Endothelial cell of umbilical vein (primary cell): ENCODE measurements around the gene PTAR1. TPM values are rescaled to one million over a fixed set of nuclear protein-coding genes. Genes with fewer than 3 reads are reported as not detected.

Source experiments
- BruUV-seq: library from RNA; stranded (reverse); fragments of 400-500 nt; replicated peaks from 2 replicates; lab custom pipeline; 2021; lab: Mats Ljungman, UMichigan
- CTCF ChIA-PET: fragments of 300-600, 350-600 bp; sonication (Branson Sonifier 250); formaldehyde crosslinking; loops from one replicate; lab custom pipeline; 2021; ENCODE audit warnings: antibody characterized with exemption, inconsistent platforms; lab: Charles Lee
- POLR2A ChIA-PET: fragments of 300-600, 350-600 bp; sonication (Branson Sonifier 250); formaldehyde crosslinking; loops from one replicate; lab custom pipeline; 2021; ENCODE audit warnings: antibody characterized with exemption, inconsistent platforms; lab: Charles Lee
- DNase-seq: peaks from one replicate; pipeline ENCODE4 v3.0.0-alpha.2; 2011; ENCODE audit warnings: low read depth, low spot score
- FAIRE-seq: peaks from 2 replicates; lab custom pipeline; 2011; peaks lifted over from hg19 to GRCh38; lab: Jason Lieb, UNC
- H2AFZ ChIP-seq: 2 replicates; pipeline ENCODE4 v1.6.0; 2012; ENCODE audit warnings: low read depth, low read length, control low read depth, inconsistent platforms
- H3K27ac ChIP-seq: 2 replicates; pipeline ENCODE4 v1.5.1; 2011; ENCODE audit warnings: low read depth, mild to moderate bottlenecking, control low read depth, low read length, moderate library complexity; ENCODE audit not compliant: insufficient read depth
- H3K27me3 ChIP-seq, 2 experiments: 2 replicates each; pipeline versions ENCODE4 v1.6.0 to v1.6.1; 2011; ENCODE audit warnings: low read length in 2 of 2, mixed read lengths in 1 of 2; ENCODE audit not compliant: control insufficient read depth in 2 of 2, insufficient read depth in 2 of 2
- H3K36me3 ChIP-seq, 2 experiments: 2 replicates in 1 of 2; 3 replicates in 1 of 2; pipeline ENCODE4 v1.5.1; 2011; ENCODE audit warnings: low read length in 2 of 2, mild to moderate bottlenecking in 1 of 2, moderate library complexity in 1 of 2; ENCODE audit not compliant: control insufficient read depth in 2 of 2, insufficient read depth in 2 of 2; ENCODE audit errors: extremely low read depth in 1 of 2
- H3K4me1 ChIP-seq: 3 replicates; pipeline ENCODE4 v1.5.1; 2011; ENCODE audit warnings: mild to moderate bottlenecking, low read length; ENCODE audit not compliant: control insufficient read depth, insufficient read depth; ENCODE audit errors: extremely low read depth
- H3K4me2 ChIP-seq: 2 replicates; pipeline ENCODE4 v1.6.1; 2011; ENCODE audit warnings: low read length, control low read depth, mixed read lengths; ENCODE audit not compliant: insufficient read depth
- H3K4me3 ChIP-seq, 3 experiments: fragments of 200-600 bp in 1 of 3; sonication (generic), shearing (Covaris generic) in 1 of 3; replicated peaks in 1 of 3; 2 replicates each; pipeline ENCODE4 v1.5.1; 2011 to 2016; ENCODE audit warnings: control low read depth in 3 of 3, low read length in 3 of 3, mild to moderate bottlenecking in 2 of 3, inconsistent platforms in 1 of 3, low read depth in 1 of 3, moderate library complexity in 1 of 3; ENCODE audit not compliant: insufficient read depth in 1 of 3
- H3K79me2 ChIP-seq: 2 replicates; pipeline ENCODE4 v1.6.0; 2012; ENCODE audit warnings: low read length, inconsistent platforms; ENCODE audit not compliant: control insufficient read depth, insufficient read depth
- H3K9ac ChIP-seq: replicated peaks from 2 replicates; pipeline ENCODE3; 2011; ENCODE audit warnings: low read length, control low read depth; ENCODE audit not compliant: insufficient read depth; ENCODE audit errors: extremely low read depth
- H3K9me1 ChIP-seq: replicated peaks from 3 replicates; pipeline ENCODE4 v1.6.0; 2011; ENCODE audit warnings: mild to moderate bottlenecking, low read length; ENCODE audit not compliant: control insufficient read depth, insufficient read depth; ENCODE audit errors: extremely low read depth
- H3K9me3 ChIP-seq: replicated peaks from 2 replicates; pipeline ENCODE4 v1.5.1; 2012; ENCODE audit warnings: low read length, inconsistent platforms; ENCODE audit not compliant: control insufficient read depth, insufficient read depth
- H4K20me1 ChIP-seq: replicated peaks from 2 replicates; pipeline ENCODE3; 2011; ENCODE audit warnings: mild to moderate bottlenecking, low read length; ENCODE audit not compliant: control insufficient read depth, insufficient read depth; ENCODE audit errors: extremely low read depth
- EZH2 ChIP-seq: IDR thresholded peaks from 2 replicates; pipeline ENCODE4 v1.6.1; 2012; ENCODE audit warnings: borderline replicate concordance, low read depth, mild to moderate bottlenecking, moderate library complexity, low read length, inconsistent platforms; ENCODE audit not compliant: severe bottlenecking
- FOS ChIP-seq: IDR thresholded peaks from 2 replicates; pipeline ENCODE4 v1.6.1; 2011; ENCODE audit warnings: mild to moderate bottlenecking, low read length, moderate library complexity, borderline replicate concordance; ENCODE audit not compliant: insufficient read depth
- GATA2 ChIP-seq: IDR thresholded peaks from 2 replicates; pipeline ENCODE4 v1.7.0; 2011; ENCODE audit warnings: low read depth, mild to moderate bottlenecking, moderate library complexity, mixed read lengths, low read length; ENCODE audit not compliant: insufficient read length, insufficient read depth
- JUN ChIP-seq: IDR thresholded peaks from 2 replicates; pipeline ENCODE4 v1.6.1; 2011; ENCODE audit warnings: borderline replicate concordance, low read depth; ENCODE audit not compliant: insufficient read length, insufficient read depth
- MAX ChIP-seq: IDR thresholded peaks from 2 replicates; pipeline ENCODE4 v1.6.1; 2011; ENCODE audit not compliant: insufficient read depth, insufficient read length
- MYC ChIP-seq: IDR thresholded peaks from one replicate; pipeline ENCODE4 v1.6.1; 2011; ENCODE audit warnings: mild to moderate bottlenecking, low read depth, low read length
- POLR2A ChIP-seq: IDR thresholded peaks from 2 replicates; pipeline ENCODE4 v1.6.1; 2012; ENCODE audit warnings: low read depth, mild to moderate bottlenecking, control low read depth, low read length
- POLR2AphosphoS5 ChIP-seq: IDR thresholded peaks from 2 replicates; pipeline ENCODE4 v1.6.1; 2012; ENCODE audit warnings: low read depth, mild to moderate bottlenecking, control low read depth, low read length, moderate library complexity; ENCODE audit not compliant: insufficient read depth
- dilution Hi-C: fragments of 300-500 bp; cut with MboI; formaldehyde crosslinking; loops from one replicate; pipeline ENCODE4 v1.15.0; 2019; ENCODE audit warnings: low sequenced_read_pairs; ENCODE audit not compliant: extremely low pct_ligation_motif_present
- intact Hi-C: fragments of 100-400 bp; cut with micrococcal nuclease; formaldehyde crosslinking; loops from one replicate; pipeline ENCODE4 v1.10.0; 2022
- polyA plus RNA-seq, 4 experiments: library from polyadenylated mRNA; depleted of rRNA in 3 of 4; stranded (reverse) in 3 of 4; unstranded in 1 of 4; fragments of >200 nt; gene quantifications; 2 replicates each; pipeline versions ENCODE4 v1.2.1 to v1.2.3, GENCODE V29; 2011 to 2012; ENCODE audit warnings: missing spikeins in 1 of 4
- total RNA-seq: library from RNA; stranded (reverse); gene quantifications from 2 replicates; pipeline ENCODE4 v1.2.3, GENCODE V29; 2021
- TF ChIP-seq, protein P1 (sequence below), 2 donors: IDR thresholded peaks; 1 replicate in 1 of 2; 2 replicates in 1 of 2; pipeline ENCODE4 v1.5.1; 2011; ENCODE audit warnings: low read length in 2 of 2, mild to moderate bottlenecking in 2 of 2, moderate library complexity in 2 of 2, control low read depth in 1 of 2, inconsistent platforms in 1 of 2, low read depth in 1 of 2; ENCODE audit not compliant: insufficient read depth in 1 of 2; ENCODE audit errors: extremely low read depth in 1 of 2

The PTAR1 gene
- total and polyA plus RNA-seq, 2 donors (not counting 3 experiments of a cell fraction or from before 2014, with no cell fraction given), result 8.1 to 46.8 TPM

DNA sequence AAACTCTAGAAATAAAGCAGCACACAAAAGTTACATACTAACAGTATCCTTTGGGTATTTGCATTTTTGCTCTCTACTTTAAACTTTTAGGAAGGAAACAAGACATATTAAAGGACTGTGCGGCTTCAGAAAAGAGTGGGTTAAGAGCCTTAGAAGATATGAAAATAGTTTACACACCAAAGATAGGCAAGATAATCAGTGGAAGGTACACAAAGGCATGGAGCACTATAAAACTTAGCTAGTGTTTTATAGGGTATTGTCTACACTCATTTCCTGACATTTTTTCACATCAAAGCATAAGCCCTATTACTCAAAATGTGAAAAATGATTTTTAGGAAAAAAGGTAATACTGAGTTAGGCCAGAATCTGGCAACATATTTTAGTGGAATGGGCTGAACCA is 44.0 kb downstream of the PTAR1 start:
- Histone ChIP-seq H3K9me1 (no peaks in the 10 kb centered on the region), H3K4me3 (no peak overlapping the region), H3K36me3 (peaks cover 3 to 9% of the 10 kb centered on the region in 2 experiments), H3K27me3 (no peaks in the 10 kb centered on the region), H3K27ac (no peak overlapping the region), H3K4me1 (no peaks in the 10 kb centered on the region), H4K20me1 (no peaks in the 10 kb centered on the region), H3K4me2 (no peak overlapping the region), H3K9me3 (no peaks in the 10 kb centered on the region), H3K9ac (no peak overlapping the region), H3K79me2 (no peaks in the 10 kb centered on the region), H2AFZ (no peak overlapping the region)
- FAIRE-seq (no peak), DNase-seq (no peak)
- TF ChIP-seq, protein P1, sequence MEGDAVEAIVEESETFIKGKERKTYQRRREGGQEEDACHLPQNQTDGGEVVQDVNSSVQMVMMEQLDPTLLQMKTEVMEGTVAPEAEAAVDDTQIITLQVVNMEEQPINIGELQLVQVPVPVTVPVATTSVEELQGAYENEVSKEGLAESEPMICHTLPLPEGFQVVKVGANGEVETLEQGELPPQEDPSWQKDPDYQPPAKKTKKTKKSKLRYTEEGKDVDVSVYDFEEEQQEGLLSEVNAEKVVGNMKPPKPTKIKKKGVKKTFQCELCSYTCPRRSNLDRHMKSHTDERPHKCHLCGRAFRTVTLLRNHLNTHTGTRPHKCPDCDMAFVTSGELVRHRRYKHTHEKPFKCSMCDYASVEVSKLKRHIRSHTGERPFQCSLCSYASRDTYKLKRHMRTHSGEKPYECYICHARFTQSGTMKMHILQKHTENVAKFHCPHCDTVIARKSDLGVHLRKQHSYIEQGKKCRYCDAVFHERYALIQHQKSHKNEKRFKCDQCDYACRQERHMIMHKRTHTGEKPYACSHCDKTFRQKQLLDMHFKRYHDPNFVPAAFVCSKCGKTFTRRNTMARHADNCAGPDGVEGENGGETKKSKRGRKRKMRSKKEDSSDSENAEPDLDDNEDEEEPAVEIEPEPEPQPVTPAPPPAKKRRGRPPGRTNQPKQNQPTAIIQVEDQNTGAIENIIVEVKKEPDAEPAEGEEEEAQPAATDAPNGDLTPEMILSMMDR (IDR thresholded peaks at IDR 0.05; ENCODE audit: extremely low read depth in 1 of 2, insufficient read depth in 1 of 2, low read depth in 1 of 2, low read length in 2 of 2), result no peak
- TF ChIP-seq GATA2 (no peak), POLR2A (no peak)
- ChIA-PET POLR2A (no interaction called here), CTCF (no interaction called here)
- BruUV-seq, result no TSS peak
- dilution Hi-C loops (no loop called here), intact Hi-C loops (no loop called here)

GRCh38 chr9:69715096-69715495 is 44.7 kb downstream of the PTAR1 start:
- peaks cover 3 to 9% of the 10 kb centered on the region in 2 experiments for H3K36me3 ChIP-seq
- H3K4me3 ChIP-seq, result no peak overlapping the region
- no peak overlapping the region for H3K9ac ChIP-seq
- DNase-seq (no peak), FAIRE-seq (no peak)
- POLR2A ChIA-PET, result no interaction called here
- TF ChIP-seq MYC, result no peak
- no peak for TF ChIP-seq MAX
- no peak for TF ChIP-seq FOS
- TF ChIP-seq POLR2A, result no peak
- TF ChIP-seq GATA2, result no peak
- TF ChIP-seq, protein P1 (IDR thresholded peaks at IDR 0.05; ENCODE audit: extremely low read depth in 1 of 2, insufficient read depth in 1 of 2, low read depth in 1 of 2, low read length in 2 of 2), result no peak
- TF ChIP-seq JUN, result no peak
- TF ChIP-seq POLR2AphosphoS5, result no peak
- TF ChIP-seq EZH2, result no peak
- H3K79me2 ChIP-seq, result no peaks in the 10 kb centered on the region
- intact Hi-C loops (no loop called here), dilution Hi-C loops (no loop called here)
- H3K27me3 ChIP-seq, result no peaks in the 10 kb centered on the region
- no peak overlapping the region for H3K4me2 ChIP-seq
- H3K9me1 ChIP-seq, result no peaks in the 10 kb centered on the region
- no peak overlapping the region for H3K27ac ChIP-seq
- no peaks in the 10 kb centered on the region for H4K20me1 ChIP-seq
- H3K9me3 ChIP-seq, result no peaks in the 10 kb centered on the region
- no peak overlapping the region for H2AFZ ChIP-seq
- CTCF ChIA-PET, result interaction anchor here (0.7 to 1.1 kb wide), 3 partner anchors 11 to 43 kb away, joined by 3 read pairs; partner anchors contain the start of gene APBA1
- H3K4me1 ChIP-seq, result no peaks in the 10 kb centered on the region
- BruUV-seq, result no TSS peak
